DMS53 treated with DMSO at 0.1 percent for 48 hours (cell line): Measurements from ENCODE around the gene DNAH2.

Experiments used
- DNase-seq: peaks from one replicate; lab custom pipeline; 2025; ENCODE audit not compliant: unreplicated experiment; lab: John Stamatoyannopoulos, UW

DNAH2 gene

GRCh38 chr17:7721612-7722011 is 4.1 kb downstream of the DNAH2 start:
- no peak for DNase-seq

GRCh38 chr17:7727886-7728285 is 10.3 kb downstream of the DNAH2 start:
- no peak for DNase-seq

GRCh38 chr17:7729816-7730215 is 12.3 kb downstream of the DNAH2 start:
- no peak for DNase-seq

GRCh38 chr17:7732981-7733539 is 15.5 kb downstream of the DNAH2 start:
- no peak for DNase-seq

GRCh38 chr17:7737601-7738000 is 20.1 kb downstream of the DNAH2 start:
- DNase-seq: no peak

- DNase-seq: no peak
Observed at GRCh38 chr17:7739746-7740145, 22.2 kb downstream of the DNAH2 start.

- DNase-seq: peak; percentile 65
Observed at GRCh38 chr17:7740481-7741001, 23.0 kb downstream of the DNAH2 start.

GRCh38 chr17:7742729-7743128 is 25.2 kb downstream of the DNAH2 start:
- no peak for DNase-seq

GRCh38 chr17:7744416-7744815 is 26.9 kb downstream of the DNAH2 start:
- DNase-seq: no peak

- DNase-seq: no peak
Observed at GRCh38 chr17:7745748-7746470, 28.4 kb downstream of the DNAH2 start.

- DNase-seq: no peak
Observed at GRCh38 chr17:7747635-7748071, 30.1 kb downstream of the DNAH2 start.

- DNase-seq: no peak
Observed at GRCh38 chr17:7748076-7748775, 30.7 kb downstream of the DNAH2 start.

GRCh38 chr17:7750321-7750821 is 32.8 kb downstream of the DNAH2 start:
- DNase-seq: no peak

- DNase-seq: no peak
Observed at GRCh38 chr17:7754656-7755055, 37.1 kb downstream of the DNAH2 start.

GRCh38 chr17:7755095-7755890 is 37.7 kb downstream of the DNAH2 start:
- DNase-seq: no peak

GRCh38 chr17:7756968-7757367 is 39.4 kb downstream of the DNAH2 start:
- DNase-seq: no peak

- DNase-seq: no peak
Observed at GRCh38 chr17:7763919-7764318, 46.4 kb downstream of the DNAH2 start.

GRCh38 chr17:7767004-7767403 is 49.5 kb downstream of the DNAH2 start:
- no peak for DNase-seq

- DNase-seq: no peak
Observed at GRCh38 chr17:7767405-7768021, 50.0 kb downstream of the DNAH2 start.

- DNase-seq: no peak
Observed at GRCh38 chr17:7769854-7770253, 52.3 kb downstream of the DNAH2 start.
